Subcutaneous adipose tissue (tissue), 4 donors: ENCODE data around the gene CYB5RL. TPM values are rescaled to one million over a fixed set of nuclear protein-coding genes. Genes with fewer than 3 reads are reported as not detected.

Experiments used
- total RNA-seq, 4 donors: library from RNA; depleted of rRNA; stranded (reverse); fragments of >200 nt; gene quantifications; one replicate each; pipeline ENCODE4 v1.1.0, GENCODE V29; 2016
- TF ChIP-seq, protein P1 (sequence below): fragments of 450-650 bp; IDR thresholded peaks from one replicate; pipeline ENCODE4 v1.5.1; 2016; ENCODE audit warnings: low read depth, mild to moderate bottlenecking, control low read depth, antibody characterized with exemption, moderate library complexity

The CYB5RL gene
- total RNA-seq, 4 donors from 2014 or later = 3.9 to 6.4 (median 5.4) TPM

DNA sequence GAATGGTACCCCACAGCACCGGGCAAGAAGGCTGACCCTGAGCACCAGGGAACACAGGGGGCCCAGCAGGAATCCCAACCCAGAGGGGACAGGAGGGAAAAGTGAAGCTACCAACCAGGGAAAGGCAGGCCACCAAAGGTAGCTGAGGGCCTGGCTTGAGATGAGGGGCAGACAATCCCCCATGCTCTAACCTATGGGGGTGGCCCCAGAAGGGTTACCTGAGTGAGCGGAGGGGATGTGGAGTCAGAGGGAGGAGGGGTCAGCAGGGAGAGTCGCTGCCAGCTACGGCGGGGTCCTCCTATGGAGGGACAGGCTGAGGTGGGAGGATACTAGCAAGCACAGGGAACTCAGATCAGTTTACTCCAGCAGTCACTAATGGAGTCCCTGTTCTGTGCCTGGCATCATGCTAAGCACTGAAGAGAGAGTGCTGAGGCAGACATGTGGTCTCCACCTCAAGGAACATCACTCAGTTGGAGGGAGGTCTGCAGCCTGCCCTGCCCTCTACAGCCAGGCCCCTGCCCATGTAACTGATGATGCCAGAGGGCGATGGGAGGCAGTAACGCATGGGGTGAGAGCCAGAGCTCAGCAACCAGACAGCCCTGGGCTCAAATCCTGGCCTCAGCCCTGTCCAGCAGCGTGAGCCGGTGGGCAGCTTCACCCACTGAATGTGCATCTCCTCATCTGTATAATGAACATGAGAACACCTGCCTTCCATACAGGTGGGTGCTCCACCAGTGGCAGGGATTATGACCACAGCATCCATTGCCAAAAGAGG, 21.3 kb downstream of the CYB5RL start:
- TF ChIP-seq, protein P1, sequence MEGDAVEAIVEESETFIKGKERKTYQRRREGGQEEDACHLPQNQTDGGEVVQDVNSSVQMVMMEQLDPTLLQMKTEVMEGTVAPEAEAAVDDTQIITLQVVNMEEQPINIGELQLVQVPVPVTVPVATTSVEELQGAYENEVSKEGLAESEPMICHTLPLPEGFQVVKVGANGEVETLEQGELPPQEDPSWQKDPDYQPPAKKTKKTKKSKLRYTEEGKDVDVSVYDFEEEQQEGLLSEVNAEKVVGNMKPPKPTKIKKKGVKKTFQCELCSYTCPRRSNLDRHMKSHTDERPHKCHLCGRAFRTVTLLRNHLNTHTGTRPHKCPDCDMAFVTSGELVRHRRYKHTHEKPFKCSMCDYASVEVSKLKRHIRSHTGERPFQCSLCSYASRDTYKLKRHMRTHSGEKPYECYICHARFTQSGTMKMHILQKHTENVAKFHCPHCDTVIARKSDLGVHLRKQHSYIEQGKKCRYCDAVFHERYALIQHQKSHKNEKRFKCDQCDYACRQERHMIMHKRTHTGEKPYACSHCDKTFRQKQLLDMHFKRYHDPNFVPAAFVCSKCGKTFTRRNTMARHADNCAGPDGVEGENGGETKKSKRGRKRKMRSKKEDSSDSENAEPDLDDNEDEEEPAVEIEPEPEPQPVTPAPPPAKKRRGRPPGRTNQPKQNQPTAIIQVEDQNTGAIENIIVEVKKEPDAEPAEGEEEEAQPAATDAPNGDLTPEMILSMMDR = no peak

DNA sequence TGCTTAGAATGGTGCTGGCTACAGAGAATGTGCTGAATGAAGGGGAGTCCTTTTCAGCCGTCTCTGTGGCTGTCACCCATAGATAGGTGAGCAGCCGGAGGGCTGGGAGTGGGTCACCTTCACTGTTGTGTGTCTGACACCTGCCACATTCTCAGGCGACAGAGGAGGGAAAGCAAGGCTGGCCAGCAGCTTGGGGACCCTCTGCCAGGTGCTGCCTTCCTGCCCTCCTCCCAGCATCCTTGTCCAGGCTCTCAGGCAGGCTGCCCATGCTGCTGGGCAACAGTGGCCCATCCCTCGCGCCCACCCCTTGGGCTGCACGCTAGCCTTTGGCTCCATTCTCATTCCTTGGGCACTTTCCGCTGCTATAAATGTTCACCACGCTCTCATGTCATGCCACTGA, 22.1 kb downstream of the CYB5RL start:
- TF ChIP-seq, protein P1 = no peak

DNA sequence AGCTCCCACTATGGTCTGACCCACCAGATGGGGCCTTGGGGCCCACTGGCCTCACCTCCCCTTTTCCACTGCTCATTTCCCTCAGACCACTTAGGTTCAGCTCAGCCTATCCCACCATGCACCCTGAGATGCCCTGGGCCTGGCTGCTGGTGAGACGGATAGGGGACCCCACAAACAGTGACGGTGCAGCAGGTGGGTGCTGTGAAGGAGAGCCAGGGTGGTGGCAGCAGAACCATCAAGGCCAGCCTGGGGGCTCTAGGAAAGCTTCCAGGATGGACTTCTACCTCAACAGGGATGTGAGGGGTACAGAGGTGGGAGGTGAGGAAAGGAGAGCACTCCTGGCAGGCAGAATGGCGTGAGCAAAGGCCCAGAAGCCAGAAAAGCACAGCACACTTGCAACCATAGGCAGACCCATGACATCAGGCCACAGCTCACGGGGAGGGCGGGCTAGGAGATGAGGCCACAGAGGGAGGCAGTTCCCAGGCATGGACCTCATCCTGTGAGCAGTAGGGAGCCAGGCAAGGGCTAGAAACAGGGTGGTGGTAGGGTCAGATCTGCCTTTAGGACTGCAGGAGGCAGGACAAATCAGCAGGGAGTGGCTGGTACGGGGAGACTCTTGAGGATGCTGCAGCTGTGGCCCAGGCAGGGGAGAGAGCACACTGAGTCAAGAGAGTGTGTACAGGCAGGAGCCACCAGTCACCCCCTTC, 23.1 kb downstream of the CYB5RL start:
- TF ChIP-seq, protein P1 = no peak

DNA sequence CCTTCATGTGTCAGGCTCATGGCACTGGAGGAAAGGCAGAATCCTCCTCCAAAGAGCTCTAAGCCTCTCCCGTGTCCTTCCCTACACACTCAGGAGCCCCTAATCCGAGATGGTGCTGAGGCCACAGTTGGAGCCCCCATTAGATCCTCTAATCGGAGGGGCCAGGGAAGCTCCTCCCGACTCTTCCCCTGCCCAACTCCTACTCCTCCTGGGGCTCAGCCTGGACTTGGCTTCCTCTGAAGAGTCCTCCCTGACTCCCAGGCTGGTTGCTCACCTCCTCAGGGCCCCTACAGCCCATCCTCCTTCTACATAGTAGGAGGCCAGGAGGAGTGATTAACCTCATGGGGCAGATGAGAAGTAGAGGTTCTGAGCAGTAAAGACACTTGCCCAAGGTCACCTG, 25.7 kb downstream of the CYB5RL start:
- TF ChIP-seq, protein P1 = no peak

DNA sequence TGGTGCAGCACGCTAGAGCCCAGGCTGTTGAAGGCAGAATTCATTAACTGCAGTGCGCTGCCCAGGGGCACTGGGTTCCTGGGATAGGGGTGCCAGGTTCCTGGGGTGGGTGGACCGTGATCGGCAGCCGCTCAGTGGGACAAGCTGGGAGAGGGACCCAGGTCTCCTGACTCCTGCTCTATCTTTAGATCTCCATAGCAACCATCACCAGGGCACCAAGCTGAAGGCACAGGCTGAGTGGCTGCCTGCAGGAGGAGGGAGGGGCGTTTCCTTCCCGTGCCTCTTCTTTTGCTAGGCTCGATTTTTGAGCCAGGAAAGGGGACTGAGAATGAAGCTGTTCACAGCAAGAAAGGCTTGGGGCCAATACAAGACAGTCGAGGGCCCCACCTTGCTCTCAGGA, 26.1 kb downstream of the CYB5RL start:
- TF ChIP-seq, protein P1 = no peak

DNA sequence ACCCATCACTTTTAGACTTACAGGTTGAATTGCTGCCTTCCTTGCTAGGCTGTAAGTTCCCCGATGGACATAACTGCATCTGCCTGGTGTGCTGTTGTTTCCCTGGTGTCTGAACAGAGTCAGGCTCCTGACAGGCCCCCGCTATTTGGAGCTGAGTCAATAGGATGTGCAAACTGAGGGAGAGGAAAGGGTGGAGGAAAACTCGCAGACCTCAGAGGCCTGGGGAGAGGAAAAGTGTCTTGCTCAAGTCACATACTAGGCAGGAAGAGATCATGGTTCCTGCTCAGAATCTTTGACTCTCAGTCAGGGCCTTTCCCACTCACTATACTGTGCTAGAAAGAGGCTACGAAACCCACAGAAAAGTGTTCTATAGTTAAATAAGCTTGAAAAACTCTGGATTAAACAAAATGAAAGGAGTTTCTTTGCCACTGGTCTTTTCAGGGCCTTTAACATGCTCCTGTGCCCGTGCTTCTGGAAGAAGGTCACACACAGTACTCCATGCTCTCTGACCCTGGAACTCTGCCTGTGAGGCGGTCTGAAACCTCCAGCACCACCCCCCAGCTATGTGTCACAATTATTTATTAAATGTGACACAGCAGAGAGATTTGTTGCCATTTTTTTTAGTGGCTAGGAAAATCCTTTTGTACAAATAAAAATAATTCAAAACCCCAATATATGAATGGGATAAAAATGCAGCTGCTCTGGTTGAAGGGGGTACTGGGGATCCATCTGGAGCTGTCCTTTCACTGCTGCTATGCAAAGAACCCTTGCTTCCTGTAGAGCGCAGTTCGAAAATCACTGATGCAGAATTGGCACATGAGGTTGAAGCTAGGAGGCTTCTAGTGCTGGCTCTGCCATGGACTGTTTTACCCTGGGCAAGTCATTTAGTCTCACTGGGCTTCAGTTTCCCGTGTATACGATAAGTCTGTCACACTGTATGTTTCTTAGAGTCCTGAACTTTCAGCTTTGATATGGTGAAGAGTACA, 26.9 kb downstream of the CYB5RL start:
- TF ChIP-seq, protein P1 = no peak
